Thyroid gland (tissue), 4 donors: Measurements from ENCODE around the gene SLC25A13.

Source experiments
- CTCF ChIP-seq, 6 experiments: fragments of 200-600 bp in 3 of 6; fragments of 450-650 bp in 3 of 6; sonication (generic) in 3 of 6; IDR thresholded peaks; one replicate each; pipeline ENCODE4 v1.5.1; 2016 to 2019; ENCODE audit warnings: antibody characterized with exemption in 6 of 6, mild to moderate bottlenecking in 2 of 6, inconsistent platforms in 1 of 6, moderate library complexity in 1 of 6
- POLR2A ChIP-seq, 2 donors: fragments of 450-650 bp; IDR thresholded peaks; one replicate each; pipeline ENCODE4 v1.6.1; 2017; ENCODE audit warnings: antibody characterized with exemption in 2 of 2, mild to moderate bottlenecking in 2 of 2, moderate library complexity in 1 of 2

GRCh38 chr7:96327429-96327828, 5.5 kb upstream of the SLC25A13 start:
- no peak for TF ChIP-seq CTCF (IDR thresholded peaks at IDR 0.05)
- TF ChIP-seq POLR2A (IDR thresholded peaks at IDR 0.05) = no peak
